ENCODE data around the gene MGAT4B. TPM values are rescaled to one million over a fixed set of nuclear protein-coding genes. Genes with fewer than 3 reads are reported as not detected.

The MGAT4B gene
- total and polyA plus RNA-seq, 2 of the 13 experiments (the other 11 are each of a cell fraction or from before 2014, with no cell fraction given), result 93.5 to 130 TPM

- peak; percentile 34; the same call in 1 of the 2 replicates for TF ChIP-seq ZNF331 (CRISPR knock-in tag; IDR thresholded peaks at IDR 0.05)
- 0 out of 2 replicates have a peak, but pooled peaks have one; percentile 28 for TF ChIP-seq ZNF768 (CRISPR knock-in tag; IDR thresholded peaks at IDR 0.05)
- TF ChIP-seq TMF1 (CRISPR knock-in tag; IDR thresholded peaks at IDR 0.05; ENCODE audit: low read depth), result 0 out of 2 replicates have a peak, but pooled peaks have one; percentile 24
- TF ChIP-seq SRSF9 (IDR thresholded peaks at IDR 0.05; ENCODE audit: borderline replicate concordance, insufficient read depth, low read depth, low read length, poor library complexity, severe bottlenecking), result no peak
- TF ChIP-seq, protein P1, sequence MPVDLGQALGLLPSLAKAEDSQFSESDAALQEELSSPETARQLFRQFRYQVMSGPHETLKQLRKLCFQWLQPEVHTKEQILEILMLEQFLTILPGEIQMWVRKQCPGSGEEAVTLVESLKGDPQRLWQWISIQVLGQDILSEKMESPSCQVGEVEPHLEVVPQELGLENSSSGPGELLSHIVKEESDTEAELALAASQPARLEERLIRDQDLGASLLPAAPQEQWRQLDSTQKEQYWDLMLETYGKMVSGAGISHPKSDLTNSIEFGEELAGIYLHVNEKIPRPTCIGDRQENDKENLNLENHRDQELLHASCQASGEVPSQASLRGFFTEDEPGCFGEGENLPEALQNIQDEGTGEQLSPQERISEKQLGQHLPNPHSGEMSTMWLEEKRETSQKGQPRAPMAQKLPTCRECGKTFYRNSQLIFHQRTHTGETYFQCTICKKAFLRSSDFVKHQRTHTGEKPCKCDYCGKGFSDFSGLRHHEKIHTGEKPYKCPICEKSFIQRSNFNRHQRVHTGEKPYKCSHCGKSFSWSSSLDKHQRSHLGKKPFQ (CRISPR knock-in tag; IDR thresholded peaks at IDR 0.05; ENCODE audit: insufficient replicate concordance), result peak; percentile 77
- TF ChIP-seq RARA (CRISPR knock-in tag; IDR thresholded peaks at IDR 0.05), result no peak
- TF ChIP-seq BORCS8-MEF2B (CRISPR knock-in tag; IDR thresholded peaks at IDR 0.05), result no peak
- 0 out of 2 replicates have a peak, but pooled peaks have one; percentile 68 for TF ChIP-seq ZSCAN12 (CRISPR knock-in tag; IDR thresholded peaks at IDR 0.05)
- peak; percentile 82 for TF ChIP-seq RBM39 (IDR thresholded peaks at IDR 0.05; ENCODE audit: low read depth, low read length, poor library complexity, severe bottlenecking)
- no peak for TF ChIP-seq HOXA5 (CRISPR knock-in tag; IDR thresholded peaks at IDR 0.05)
- no peak for TF ChIP-seq ZNF646 (CRISPR knock-in tag; IDR thresholded peaks at IDR 0.05)
- TF ChIP-seq RXRA (CRISPR knock-in tag; IDR thresholded peaks at IDR 0.05), result peak; percentile 56
- TF ChIP-seq ZMAT3 (CRISPR knock-in tag; conservative IDR thresholded peaks at IDR 0.05), result 0 out of 2 replicates have a peak, but pooled peaks have one; percentile 73
- TF ChIP-seq, protein P2, sequence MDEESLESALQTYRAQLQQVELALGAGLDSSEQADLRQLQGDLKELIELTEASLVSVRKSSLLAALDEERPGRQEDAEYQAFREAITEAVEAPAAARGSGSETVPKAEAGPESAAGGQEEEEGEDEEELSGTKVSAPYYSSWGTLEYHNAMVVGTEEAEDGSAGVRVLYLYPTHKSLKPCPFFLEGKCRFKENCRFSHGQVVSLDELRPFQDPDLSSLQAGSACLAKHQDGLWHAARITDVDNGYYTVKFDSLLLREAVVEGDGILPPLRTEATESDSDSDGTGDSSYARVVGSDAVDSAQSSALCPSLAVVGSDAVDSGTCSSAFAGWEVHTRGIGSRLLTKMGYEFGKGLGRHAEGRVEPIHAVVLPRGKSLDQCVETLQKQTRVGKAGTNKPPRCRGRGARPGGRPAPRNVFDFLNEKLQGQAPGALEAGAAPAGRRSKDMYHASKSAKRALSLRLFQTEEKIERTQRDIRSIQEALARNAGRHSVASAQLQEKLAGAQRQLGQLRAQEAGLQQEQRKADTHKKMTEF (CRISPR knock-in tag; IDR thresholded peaks at IDR 0.05), result peak; percentile 67; the same call in 1 of the 2 replicates
- peak; percentile 72; the same call in 1 of the 2 replicates for TF ChIP-seq HNRNPL (IDR thresholded peaks at IDR 0.05; ENCODE audit: low read depth, low read length)
- TF ChIP-seq PHF8 (CRISPR knock-in tag; IDR thresholded peaks at IDR 0.05), result peak; percentile 82
- TF ChIP-seq ZNF761 (CRISPR knock-in tag; conservative IDR thresholded peaks at IDR 0.05), result no peak
- no peak for TF ChIP-seq ZSCAN31 (CRISPR knock-in tag; IDR thresholded peaks at IDR 0.05; ENCODE audit: low read depth)
Measured at GRCh38 chr5:179795863-179796833, 10.5 kb downstream of the MGAT4B start (continued).

All from HepG2 (cell line).